HepG2 (cell line): Measurements from ENCODE around the gene MAN1B1. TPM values are rescaled to one million over a fixed set of nuclear protein-coding genes. Genes with fewer than 3 reads are reported as not detected.

Experiments used
- ATAC-seq: fragments of 200-7000 bp; cut with Tn5 transposase; 3 replicates; pipeline ENCODE4 v1.9.1; 2020; ENCODE audit warnings: mild to moderate bottlenecking, moderate library complexity
- BruUV-seq: library from RNA; stranded (reverse); fragments of 400-500 nt; replicated peaks from 2 replicates; lab custom pipeline; 2021; lab: Mats Ljungman, UMichigan
- CTCF ChIA-PET: fragments of 300-600 bp; formaldehyde crosslinking; extraction: SDS; loops from one replicate; lab custom pipeline; 2021; ENCODE audit warnings: low total read pairs, inconsistent platforms, low intra/inter-chr PET ratio; lab: Yijun Ruan, JAX
- POLR2A ChIA-PET: fragments of 350-600 bp; sonication (Branson Sonifier 250); formaldehyde crosslinking; loops from one replicate; lab custom pipeline; 2020; ENCODE audit warnings: antibody characterized with exemption, inconsistent platforms; lab: Yijun Ruan, JAX
- DNase-seq: peaks from one replicate; pipeline ENCODE4 v3.0.0-alpha.2; 2015; ENCODE audit warnings: low spot score
- FAIRE-seq: peaks from 3 replicates; lab custom pipeline; 2011; peaks lifted over from hg19 to GRCh38; lab: Jason Lieb, UNC
- H2AFZ ChIP-seq: one replicate; pipeline ENCODE4 v1.6.1; 2011; ENCODE audit warnings: low read length, inconsistent platforms
- H3K27ac ChIP-seq: fragments of 300-600 bp; 3 replicates; pipeline ENCODE4 v1.8.0; 2011; ENCODE audit warnings: mixed run types, mild to moderate bottlenecking, mixed read lengths, low read length, inconsistent platforms; ENCODE audit not compliant: insufficient read depth; ENCODE audit errors: extremely low read length
- H3K27me3 ChIP-seq, 2 experiments: fragments of 200-600 bp in 1 of 2; 2 replicates in 1 of 2; 3 replicates in 1 of 2; pipeline versions ENCODE4 v1.6.0 to v1.8.0; 2011; ENCODE audit warnings: low read length in 2 of 2, mild to moderate bottlenecking in 2 of 2, moderate library complexity in 2 of 2, inconsistent platforms in 1 of 2; ENCODE audit not compliant: insufficient read depth in 2 of 2, control insufficient read depth in 1 of 2
- H3K36me3 ChIP-seq, 2 experiments: fragments of 200-600 bp in 1 of 2; replicated peaks in 1 of 2; 2 replicates in 1 of 2; 3 replicates in 1 of 2; pipeline versions ENCODE4 v1.5.1 to v1.8.0; 2011; ENCODE audit warnings: low read length in 2 of 2, inconsistent platforms in 1 of 2; ENCODE audit not compliant: insufficient read depth in 2 of 2, control insufficient read depth in 1 of 2
- H3K4me1 ChIP-seq: 2 replicates; pipeline ENCODE4 v1.5.1; 2012; ENCODE audit warnings: low read length, inconsistent platforms; ENCODE audit not compliant: insufficient read depth
- H3K4me2 ChIP-seq: 2 replicates; pipeline ENCODE4 v1.6.0; 2011; ENCODE audit warnings: low read depth, low read length, inconsistent platforms
- H3K4me3 ChIP-seq, 3 experiments: fragments of 200-600 bp in 1 of 3; sonication (generic), shearing (Covaris generic) in 1 of 3; replicated peaks in 1 of 3; 2 replicates each; pipeline ENCODE4 v1.5.1; 2011 to 2016; ENCODE audit warnings: low read length in 3 of 3, inconsistent platforms in 2 of 3, low read depth in 2 of 3, mild to moderate bottlenecking in 2 of 3, control low read depth in 1 of 3, mixed read lengths in 1 of 3; ENCODE audit not compliant: insufficient read depth in 1 of 3
- H3K79me2 ChIP-seq: one replicate; pipeline ENCODE4 v1.6.1; 2011; ENCODE audit warnings: low read length, inconsistent platforms; ENCODE audit not compliant: insufficient read depth
- H3K9ac ChIP-seq: 2 replicates; pipeline ENCODE4 v1.6.0; 2011; ENCODE audit warnings: mild to moderate bottlenecking, low read depth, low read length, inconsistent platforms; ENCODE audit not compliant: insufficient read depth
- H3K9me3 ChIP-seq: 2 replicates; pipeline ENCODE4 v1.5.1; 2012; ENCODE audit warnings: mild to moderate bottlenecking, low read length
- H4K20me1 ChIP-seq: 2 replicates; pipeline ENCODE4 v1.6.0; 2011; ENCODE audit warnings: inconsistent platforms, mild to moderate bottlenecking, low read length, moderate library complexity; ENCODE audit not compliant: insufficient read depth
- ARNT ChIP-seq: fragments of 450-650 bp; IDR thresholded peaks from 2 replicates; pipeline ENCODE4 v1.6.1; 2017
- PHB2 ChIP-seq: fragments of 450-650 bp; IDR thresholded peaks from 2 replicates; pipeline ENCODE4 v1.6.1; 2018; ENCODE audit not compliant: partially characterized antibody
- RFX5 ChIP-seq: IDR thresholded peaks from 2 replicates; pipeline ENCODE4 v1.6.1; 2011; ENCODE audit warnings: low read depth, low read length, improper control_type of control experiment
- TBX3 ChIP-seq: fragments of 450-650 bp; IDR thresholded peaks from 2 replicates; pipeline ENCODE4 v1.6.1; 2017; ENCODE audit warnings: antibody characterized with exemption, mild to moderate bottlenecking, inconsistent platforms, borderline replicate concordance
- USF2 ChIP-seq, 2 experiments: sonication (generic) in 1 of 2; formaldehyde crosslinking in 1 of 2; IDR thresholded peaks; 2 replicates each; pipeline versions ENCODE4 v1.5.1 to v1.6.1; 2011 to 2020; ENCODE audit warnings: borderline replicate concordance in 1 of 2, low read depth in 1 of 2, low read length in 1 of 2, mild to moderate bottlenecking in 1 of 2, missing genetic modification reagents in 1 of 2, moderate library complexity in 1 of 2
- ZNF276 ChIP-seq: sonication (generic); formaldehyde crosslinking; IDR thresholded peaks from 2 replicates; pipeline ENCODE4 v1.4.0; 2020; ENCODE audit warnings: mild to moderate bottlenecking, low read depth, missing genetic modification reagents
- WGBS: methylation state at CpG from one replicate; pipeline ENCODE4 v1.1.6; 2017; ENCODE audit warnings: low lambda C conversion rate; 5-methylcytosine and 5-hydroxymethylcytosine counted together
- in situ Hi-C: cut with HindIII; loops from 2 replicates; pipeline ENCODE4 v1.10.0; 2017; ENCODE audit warnings: low pct_unique_long_range_greater_than_20kb; ENCODE audit not compliant: extremely low pct_ligation_motif_present
- intact Hi-C: fragments of 100-400 bp; cut with micrococcal nuclease; formaldehyde crosslinking; loops from one replicate; pipeline ENCODE4 v1.10.0; 2022; ENCODE audit not compliant: unreplicated experiment
- polyA plus RNA-seq, 8 experiments: library from polyadenylated mRNA; depleted of rRNA in 3 of 8; stranded (reverse) in 7 of 8; unstranded in 1 of 8; fragments of >200 nt; fragmentation: Illumina TruSeq in 4 of 8; extraction: Trizol in 4 of 8; gene quantifications; 2 replicates each; pipeline versions ENCODE4 v1.2.1 to v1.2.3, GENCODE V29; 2011 to 2016; ENCODE audit warnings: low read depth in 4 of 8, missing spikeins in 1 of 8, mixed read lengths in 1 of 8; ENCODE audit not compliant: insufficient read depth in 1 of 8
- total RNA-seq, 5 experiments: library from RNA; depleted of rRNA; stranded (reverse); fragments of >200 nt; fragmentation: Illumina TruSeq; extraction: Trizol; gene quantifications; 2 replicates each; pipeline ENCODE4 v1.2.3, GENCODE V29; 2016; ENCODE audit warnings: low read depth in 1 of 5
- TF ChIP-seq, protein P1 (sequence below): sonication (generic); formaldehyde crosslinking; IDR thresholded peaks from 2 replicates; pipeline ENCODE4 v1.4.0; 2020; ENCODE audit warnings: mild to moderate bottlenecking, missing genetic modification reagents, borderline replicate concordance
- TF ChIP-seq, protein P2 (sequence below): fragments of 450-650 bp; IDR thresholded peaks from 2 replicates; pipeline ENCODE4 v1.6.1; 2016

MAN1B1 gene
- total and polyA plus RNA-seq, 2 of the 13 experiments (the other 11 are each of a cell fraction or from before 2014, with no cell fraction given), result 48.9 to 59.5 TPM

GRCh38 chr9:137105814-137106661 is 19.3 kb downstream of the MAN1B1 start:
- TF ChIP-seq USF2 (IDR thresholded peaks at IDR 0.05; ENCODE audit: low read depth, low read length), result no peak
- no peak for TF ChIP-seq USF2 (CRISPR knock-in tag; IDR thresholded peaks at IDR 0.05; ENCODE audit: borderline replicate concordance)
- TF ChIP-seq, protein P1, sequence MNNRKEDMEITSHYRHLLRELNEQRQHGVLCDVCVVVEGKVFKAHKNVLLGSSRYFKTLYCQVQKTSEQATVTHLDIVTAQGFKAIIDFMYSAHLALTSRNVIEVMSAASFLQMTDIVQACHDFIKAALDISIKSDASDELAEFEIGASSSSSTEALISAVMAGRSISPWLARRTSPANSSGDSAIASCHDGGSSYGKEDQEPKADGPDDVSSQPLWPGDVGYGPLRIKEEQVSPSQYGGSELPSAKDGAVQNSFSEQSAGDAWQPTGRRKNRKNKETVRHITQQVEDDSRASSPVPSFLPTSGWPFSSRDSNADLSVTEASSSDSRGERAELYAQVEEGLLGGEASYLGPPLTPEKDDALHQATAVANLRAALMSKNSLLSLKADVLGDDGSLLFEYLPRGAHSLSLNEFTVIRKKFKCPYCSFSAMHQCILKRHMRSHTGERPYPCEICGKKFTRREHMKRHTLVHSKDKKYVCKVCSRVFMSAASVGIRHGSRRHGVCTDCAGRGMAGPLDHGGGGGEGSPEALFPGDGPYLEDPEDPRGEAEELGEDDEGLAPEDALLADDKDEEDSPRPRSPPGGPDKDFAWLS (CRISPR knock-in tag), result no peak
- no peak for TF ChIP-seq ZNF276 (CRISPR knock-in tag)
- TF ChIP-seq, protein P2, sequence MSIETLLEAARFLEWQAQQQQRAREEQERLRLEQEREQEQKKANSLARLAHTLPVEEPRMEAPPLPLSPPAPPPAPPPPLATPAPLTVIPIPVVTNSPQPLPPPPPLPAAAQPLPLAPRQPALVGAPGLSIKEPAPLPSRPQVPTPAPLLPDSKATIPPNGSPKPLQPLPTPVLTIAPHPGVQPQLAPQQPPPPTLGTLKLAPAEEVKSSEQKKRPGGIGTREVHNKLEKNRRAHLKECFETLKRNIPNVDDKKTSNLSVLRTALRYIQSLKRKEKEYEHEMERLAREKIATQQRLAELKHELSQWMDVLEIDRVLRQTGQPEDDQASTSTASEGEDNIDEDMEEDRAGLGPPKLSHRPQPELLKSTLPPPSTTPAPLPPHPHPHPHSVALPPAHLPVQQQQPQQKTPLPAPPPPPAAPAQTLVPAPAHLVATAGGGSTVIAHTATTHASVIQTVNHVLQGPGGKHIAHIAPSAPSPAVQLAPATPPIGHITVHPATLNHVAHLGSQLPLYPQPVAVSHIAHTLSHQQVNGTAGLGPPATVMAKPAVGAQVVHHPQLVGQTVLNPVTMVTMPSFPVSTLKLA, result no peak
- TF ChIP-seq TBX3, result no peak
- TF ChIP-seq ARNT, result no peak
- TF ChIP-seq PHB2, result no peak
- TF ChIP-seq RFX5, result no peak

More at GRCh38 chr9:137105814-137106661, 19.3 kb downstream of the MAN1B1 start:
- Histone ChIP-seq H3K9ac (no peak overlapping the region), H3K4me2 (no peak overlapping the region), H3K4me1 (peaks cover 14% of the 10 kb centered on the region), H3K27ac (no peak overlapping the region), H3K36me3 (peaks cover 28 to 50% of the 10 kb centered on the region in 2 experiments), H3K27me3 (no peaks in the 10 kb centered on the region), H4K20me1 (no peaks in the 10 kb centered on the region), H3K4me3 (no peak overlapping the region), H2AFZ (no peak overlapping the region), H3K9me3 (no peaks in the 10 kb centered on the region), H3K79me2 (no peaks in the 10 kb centered on the region)
- no peak for DNase-seq
- FAIRE-seq, result no peak
- intact Hi-C loops (no loop called here), in situ Hi-C loops (no loop called here)
- CTCF ChIA-PET, result no interaction called here
- over 99% methylated on average over 15 of the region's 31 CpGs for WGBS
- POLR2A ChIA-PET, result no interaction called here
- BruUV-seq, result no TSS peak
- ATAC-seq, result no peak
